ENCODE measurements around the gene PGAM1. TPM values are rescaled to one million over a fixed set of nuclear protein-coding genes. Genes with fewer than 3 reads are reported as not detected.

Gene PGAM1
- total RNA-seq, 6 experiments from 2014 or later, result 505 to 594 (median 542) TPM

DNA sequence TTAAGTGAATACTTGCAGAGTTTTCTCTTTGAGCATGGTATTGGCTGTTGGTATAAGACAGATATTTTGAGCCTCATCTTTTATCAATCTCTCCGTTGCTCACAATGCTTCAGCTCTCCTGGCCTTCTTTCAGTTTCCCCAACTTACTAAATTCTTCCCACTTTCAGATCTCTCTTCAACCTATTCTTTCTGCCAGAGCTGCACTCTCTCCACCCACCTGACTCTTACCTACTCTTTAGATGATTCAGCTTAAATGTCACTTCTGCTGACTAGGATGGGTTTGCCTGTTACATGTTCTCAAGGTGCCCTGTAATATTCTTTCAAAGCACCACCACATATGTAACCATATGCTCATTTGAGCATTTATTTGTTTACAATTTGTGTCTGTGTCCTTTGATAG, 18.2 kb downstream of the PGAM1 start:
- Mint-ChIP-seq H3K4me1 (ENCODE audit: low read depth) (peaks cover 37% of the 10 kb centered on the region), H3K27me3 (ENCODE audit: insufficient read depth) (peaks cover 11% of the 10 kb centered on the region), H3K4me3 (no peak overlapping the region; the same call in 1 of the 2 replicates), H3K27ac (no peak overlapping the region), H3K9me3 (no peaks in the 10 kb centered on the region; the same call in 1 of the 2 replicates), H3K36me3 (ENCODE audit: low read depth) (peaks cover 22% of the 10 kb centered on the region)
- DNase-seq, result no peak
- TF ChIP-seq, protein P1, sequence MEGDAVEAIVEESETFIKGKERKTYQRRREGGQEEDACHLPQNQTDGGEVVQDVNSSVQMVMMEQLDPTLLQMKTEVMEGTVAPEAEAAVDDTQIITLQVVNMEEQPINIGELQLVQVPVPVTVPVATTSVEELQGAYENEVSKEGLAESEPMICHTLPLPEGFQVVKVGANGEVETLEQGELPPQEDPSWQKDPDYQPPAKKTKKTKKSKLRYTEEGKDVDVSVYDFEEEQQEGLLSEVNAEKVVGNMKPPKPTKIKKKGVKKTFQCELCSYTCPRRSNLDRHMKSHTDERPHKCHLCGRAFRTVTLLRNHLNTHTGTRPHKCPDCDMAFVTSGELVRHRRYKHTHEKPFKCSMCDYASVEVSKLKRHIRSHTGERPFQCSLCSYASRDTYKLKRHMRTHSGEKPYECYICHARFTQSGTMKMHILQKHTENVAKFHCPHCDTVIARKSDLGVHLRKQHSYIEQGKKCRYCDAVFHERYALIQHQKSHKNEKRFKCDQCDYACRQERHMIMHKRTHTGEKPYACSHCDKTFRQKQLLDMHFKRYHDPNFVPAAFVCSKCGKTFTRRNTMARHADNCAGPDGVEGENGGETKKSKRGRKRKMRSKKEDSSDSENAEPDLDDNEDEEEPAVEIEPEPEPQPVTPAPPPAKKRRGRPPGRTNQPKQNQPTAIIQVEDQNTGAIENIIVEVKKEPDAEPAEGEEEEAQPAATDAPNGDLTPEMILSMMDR (IDR thresholded peaks at IDR 0.05), result no peak

DNA sequence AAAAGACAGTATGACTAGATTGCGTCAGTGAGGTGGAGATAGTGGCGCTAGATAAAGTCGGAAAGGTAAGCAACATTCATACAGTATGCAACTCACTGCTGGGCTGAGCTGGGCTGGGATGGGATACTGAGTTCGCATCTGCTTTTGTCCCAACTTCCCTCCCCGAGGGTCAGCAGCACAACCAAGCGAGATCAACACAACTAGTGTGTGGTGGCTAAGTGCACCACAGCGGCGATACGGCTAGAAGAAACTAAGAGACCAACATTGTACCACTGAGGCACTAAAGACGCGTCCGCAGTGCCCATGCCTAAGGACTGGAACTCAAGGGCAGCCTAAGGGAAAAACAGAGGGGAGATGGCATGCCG, 19.3 kb downstream of the PGAM1 start:
- Mint-ChIP-seq H3K4me1 (ENCODE audit: low read depth) (peaks cover 38% of the 10 kb centered on the region), H3K9me3 (no peaks in the 10 kb centered on the region; the same call in 1 of the 2 replicates), H3K4me3 (peak overlapping the region; percentile 94), H3K36me3 (ENCODE audit: low read depth) (peaks cover 18% of the 10 kb centered on the region), H3K27ac (peak overlapping the region; percentile 62), H3K27me3 (ENCODE audit: insufficient read depth) (peaks cover 11% of the 10 kb centered on the region)
- no peak for DNase-seq
- TF ChIP-seq, protein P1 (IDR thresholded peaks at IDR 0.05), result no peak

DNA sequence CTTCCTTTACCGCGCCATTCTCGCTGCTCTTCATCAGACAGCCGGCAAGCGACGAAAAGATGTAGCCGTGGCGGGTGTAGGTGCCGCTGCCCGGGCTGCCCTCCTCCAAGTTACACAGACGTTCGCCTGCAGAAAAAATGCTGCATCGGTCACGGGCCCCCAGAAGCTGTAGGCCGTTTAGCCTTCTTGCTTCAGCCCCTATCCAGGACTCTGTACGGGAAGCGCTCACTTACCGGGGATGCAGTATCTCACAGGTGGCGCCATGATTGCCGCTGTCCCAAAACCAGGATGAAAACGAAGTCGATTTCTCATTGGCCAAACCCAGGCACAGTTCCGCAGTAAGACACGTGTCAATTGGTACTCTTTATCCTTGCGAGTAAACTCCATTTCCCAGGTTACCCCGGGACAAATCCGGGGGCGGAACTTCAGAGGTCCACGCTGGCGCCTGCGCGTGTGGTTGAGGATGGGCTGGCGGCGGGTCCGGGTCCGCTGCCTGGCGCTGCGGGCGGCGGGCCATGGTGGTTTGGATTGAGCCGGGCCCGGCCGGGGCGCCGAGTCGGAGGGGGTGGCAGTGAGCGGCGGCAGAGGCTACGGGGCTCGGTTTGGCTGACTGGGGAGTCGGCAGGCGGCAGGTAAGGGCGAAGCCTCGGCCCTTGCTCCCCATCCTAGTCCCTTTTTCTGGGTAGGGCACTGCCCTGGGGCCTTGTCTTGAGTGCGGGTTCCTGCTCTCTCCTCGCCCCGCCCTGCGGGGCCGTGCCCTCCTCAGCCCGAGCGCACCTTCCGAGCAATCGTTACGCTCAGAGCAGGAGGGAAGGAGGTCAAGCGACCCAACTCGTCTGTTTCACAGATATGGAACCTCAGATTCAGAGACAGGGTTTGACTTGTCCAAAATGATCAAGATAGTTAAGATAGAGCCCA, 20.0 kb downstream of the PGAM1 start, which contains the start of the genes EXOSC1 and ZDHHC16:
EXOSC1 (minus strand) TSS at position 285 of the 918 bp plus-strand sequence; CDS start at position 264, 21 bp downstream.
ZDHHC16 (plus strand) TSS at position 454 of the 918 bp plus-strand sequence. CDS start 5,501 bp downstream, outside the sequence.
- H3K27me3 Mint-ChIP-seq (ENCODE audit: insufficient read depth), result peaks cover 11% of the 10 kb centered on the region
- H3K9me3 Mint-ChIP-seq, result no peaks in the 10 kb centered on the region; the same call in 1 of the 2 replicates
- TF ChIP-seq, protein P1 (IDR thresholded peaks at IDR 0.05), result peak; percentile 3; the same call in 1 of the 2 replicates
- H3K4me3 Mint-ChIP-seq, result peak within 1 kb of the TSS; percentile 94
- peak within 1 kb of the TSS; percentile 62 for H3K27ac Mint-ChIP-seq
- H3K36me3 Mint-ChIP-seq (ENCODE audit: low read depth), result peaks cover 21% of the 10 kb centered on the region
- H3K4me1 Mint-ChIP-seq (ENCODE audit: low read depth), result peaks cover 45% of the 10 kb centered on the region
- DNase-seq, result peak; percentile 95

DNA sequence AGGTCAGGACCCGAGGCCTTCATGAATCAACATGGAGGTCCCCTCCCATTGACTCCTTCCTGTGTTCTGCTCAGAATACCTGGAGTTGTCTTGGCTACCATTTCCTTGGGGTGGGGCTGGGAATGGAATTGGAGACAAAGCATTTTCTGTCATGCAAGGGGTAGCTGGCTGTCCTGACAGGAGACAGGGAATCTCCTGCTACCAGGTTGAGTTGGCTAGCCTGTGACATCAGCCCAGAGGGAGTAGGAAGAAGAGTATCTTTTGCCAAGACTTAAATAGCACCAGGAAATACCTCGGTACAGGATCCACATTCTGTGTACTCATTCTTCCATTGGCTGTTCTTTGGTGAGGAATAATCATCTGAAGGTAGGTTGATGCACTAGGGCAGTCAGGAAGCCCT, 24.8 kb downstream of the PGAM1 start:
- Mint-ChIP-seq H3K4me1 (ENCODE audit: low read depth) (peaks cover 46% of the 10 kb centered on the region), H3K36me3 (ENCODE audit: low read depth) (peaks cover 28% of the 10 kb centered on the region), H3K9me3 (no peaks in the 10 kb centered on the region; the same call in 1 of the 2 replicates), H3K4me3 (no peak overlapping the region; the same call in 1 of the 2 replicates), H3K27ac (peak overlapping the region; percentile 60; the same call in 1 of the 2 replicates), H3K27me3 (ENCODE audit: insufficient read depth) (peaks cover 23% of the 10 kb centered on the region)
- DNase-seq, result no peak
- TF ChIP-seq, protein P1 (IDR thresholded peaks at IDR 0.05), result no peak

DNA sequence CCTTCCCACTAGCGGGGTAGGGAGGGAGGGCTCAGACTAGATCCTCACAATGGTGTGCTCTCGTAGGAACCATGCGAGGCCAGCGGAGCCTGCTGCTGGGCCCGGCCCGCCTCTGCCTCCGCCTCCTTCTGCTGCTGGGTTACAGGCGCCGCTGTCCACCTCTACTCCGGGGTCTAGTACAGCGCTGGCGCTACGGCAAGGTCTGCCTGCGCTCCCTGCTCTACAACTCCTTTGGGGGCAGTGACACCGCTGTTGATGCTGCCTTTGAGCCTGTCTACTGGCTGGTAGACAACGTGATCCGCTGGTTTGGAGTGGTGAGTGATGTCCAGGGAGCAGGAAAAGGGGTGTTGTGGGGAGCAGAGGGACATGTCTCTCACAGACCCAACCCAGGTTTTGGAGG, 25.6 kb downstream of the PGAM1 start:
- H3K9me3 Mint-ChIP-seq, result no peaks in the 10 kb centered on the region; the same call in 1 of the 2 replicates
- no peak for DNase-seq
- H3K36me3 Mint-ChIP-seq (ENCODE audit: low read depth), result peaks cover 28% of the 10 kb centered on the region
- TF ChIP-seq, protein P1 (IDR thresholded peaks at IDR 0.05), result no peak
- no peak overlapping the region for H3K27ac Mint-ChIP-seq
- no peak overlapping the region for H3K4me3 Mint-ChIP-seq
- H3K27me3 Mint-ChIP-seq (ENCODE audit: insufficient read depth), result peaks cover 21% of the 10 kb centered on the region
- peaks cover 46% of the 10 kb centered on the region for H3K4me1 Mint-ChIP-seq (ENCODE audit: low read depth)
